WTC11 (cell line): ENCODE data around the gene KCNT1. TPM values are rescaled to one million over a fixed set of nuclear protein-coding genes. Genes with fewer than 3 reads are reported as not detected.

Experiments
- ATAC-seq: fragments of 200-7000 bp; cut with Tn5 transposase; 2 replicates; pipeline ENCODE4 v1.10.0; 2021; ENCODE audit warnings: mild to moderate bottlenecking, moderate library complexity
- CTCF ChIA-PET: fragments of 300-600 bp; sonication (Branson Sonifier 250); formaldehyde crosslinking; loops from one replicate; lab custom pipeline; 2021; ENCODE audit warnings: antibody characterized with exemption; lab: Charles Lee
- POLR2A ChIA-PET: fragments of 350-600 bp; sonication (Branson Sonifier 250); formaldehyde crosslinking; loops from one replicate; lab custom pipeline; 2021; ENCODE audit warnings: antibody characterized with exemption; lab: Charles Lee
- DNase-seq: peaks from one replicate; pipeline ENCODE4 v3.0.0; 2021; ENCODE audit warnings: low spot score
- H3K27ac Mint-ChIP-seq: 2 replicates; pipeline ENCODE4 v1.8.0; 2021; ENCODE audit warnings: mixed read lengths
- H3K27me3 Mint-ChIP-seq: 2 replicates; pipeline ENCODE4 v1.8.0; 2021; ENCODE audit warnings: low read depth, mild to moderate bottlenecking, moderate library complexity, mixed read lengths
- H3K36me3 Mint-ChIP-seq: 2 replicates; pipeline ENCODE4 v1.8.0; 2021; ENCODE audit warnings: mixed read lengths
- H3K4me1 Mint-ChIP-seq: 2 replicates; pipeline ENCODE4 v1.8.0; 2022; ENCODE audit warnings: mixed read lengths
- H3K4me3 Mint-ChIP-seq: 2 replicates; pipeline ENCODE4 v1.8.0; 2021; ENCODE audit warnings: mild to moderate bottlenecking, moderate library complexity, mixed read lengths
- H3K9me3 Mint-ChIP-seq: 2 replicates; pipeline ENCODE4 v1.8.0; 2021; ENCODE audit warnings: mixed read lengths
- ATF1 ChIP-seq: sonication (generic); formaldehyde crosslinking; IDR thresholded peaks from 2 replicates; pipeline ENCODE4 v1.8.1; 2023; ENCODE audit warnings: mild to moderate bottlenecking, moderate library complexity, missing genetic modification reagents
- FOXK1 ChIP-seq: sonication (generic); formaldehyde crosslinking; IDR thresholded peaks from 2 replicates; pipeline ENCODE4 v1.8.0; 2022; ENCODE audit warnings: mild to moderate bottlenecking, moderate library complexity, missing genetic modification reagents
- NFYB ChIP-seq: sonication (generic); formaldehyde crosslinking; conservative IDR thresholded peaks from 2 replicates; pipeline ENCODE4 v1.8.0; 2022; ENCODE audit warnings: low read depth, missing genetic modification reagents
- TP53 ChIP-seq: sonication (generic); formaldehyde crosslinking; IDR thresholded peaks from 2 replicates; pipeline ENCODE4 v1.8.1; 2023; ENCODE audit warnings: mild to moderate bottlenecking, missing genetic modification reagents
- ZNF121 ChIP-seq: sonication (generic); formaldehyde crosslinking; IDR thresholded peaks from 2 replicates; pipeline ENCODE4 v1.8.0; 2023; ENCODE audit warnings: missing genetic modification reagents
- ZNF219 ChIP-seq: sonication (generic); formaldehyde crosslinking; IDR thresholded peaks from 2 replicates; pipeline ENCODE4 v1.8.0; 2023; ENCODE audit warnings: missing genetic modification reagents, mild to moderate bottlenecking, borderline replicate concordance
- ZNF232 ChIP-seq: sonication (generic); formaldehyde crosslinking; IDR thresholded peaks from 2 replicates; pipeline ENCODE4 v1.8.0; 2022; ENCODE audit warnings: mild to moderate bottlenecking, missing genetic modification reagents
- ZNF396 ChIP-seq: fragments of 250-450 bp; sonication (Bioruptor Pico); IDR thresholded peaks from 2 replicates; pipeline ENCODE4 v1.8.0; 2021; ENCODE audit warnings: mild to moderate bottlenecking, moderate library complexity, borderline replicate concordance
- ZNF416 ChIP-seq: fragments of 250-450 bp; sonication (Bioruptor Pico); IDR thresholded peaks from 2 replicates; pipeline ENCODE4 v1.9.0; 2021; ENCODE audit warnings: mild to moderate bottlenecking, inconsistent platforms
- total RNA-seq: library from RNA; stranded (reverse); gene quantifications from 3 replicates; pipeline ENCODE4 v1.2.3, GENCODE V29; 2021
- TF ChIP-seq, protein P1 (sequence below): sonication (generic); formaldehyde crosslinking; IDR thresholded peaks from 2 replicates; pipeline ENCODE4 v1.8.0; 2023; ENCODE audit warnings: missing genetic modification reagents, mild to moderate bottlenecking, borderline replicate concordance
- TF ChIP-seq, protein P2 (sequence below): fragments of 250-450 bp; sonication (Bioruptor Pico); IDR thresholded peaks from 2 replicates; pipeline ENCODE4 v1.8.0; 2021; ENCODE audit warnings: mild to moderate bottlenecking
- TF ChIP-seq, protein P3 (sequence below): fragments of 250-450 bp; sonication (Bioruptor Pico); IDR thresholded peaks from 2 replicates; pipeline ENCODE4 v1.9.0; 2021; ENCODE audit warnings: mild to moderate bottlenecking, borderline replicate concordance
- TF ChIP-seq, protein P4 (sequence below): sonication (generic); formaldehyde crosslinking; IDR thresholded peaks from 2 replicates; pipeline ENCODE4 v1.8.1; 2023; ENCODE audit warnings: mild to moderate bottlenecking, missing genetic modification reagents

KCNT1 gene
- total RNA-seq, 1 experiment from 2014 or later = 0.13 TPM

DNA sequence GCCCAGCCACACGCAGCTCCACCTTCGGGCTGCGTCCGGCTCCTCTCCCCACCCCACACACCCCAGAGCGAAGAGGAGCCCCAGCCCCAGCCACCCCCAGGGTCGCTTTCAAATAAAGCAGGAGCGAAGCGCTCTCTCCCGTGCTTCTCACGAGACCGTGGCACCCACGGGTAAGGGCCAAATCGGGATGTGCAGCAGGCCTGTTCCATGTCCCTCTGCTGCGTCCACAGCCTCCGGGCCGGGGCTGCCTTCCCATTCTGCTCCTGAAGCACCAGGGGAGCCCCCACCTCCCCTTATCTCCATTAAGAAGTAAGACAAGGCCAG is 59.8 kb downstream of the KCNT1 start:
- no peaks in the 10 kb centered on the region for H3K36me3 Mint-ChIP-seq
- POLR2A ChIA-PET = no interaction called here
- H3K27ac Mint-ChIP-seq = no peak overlapping the region
- ATAC-seq = no peak
- CTCF ChIA-PET = interaction anchor here (1.0 kb wide), 1 partner anchor 11 kb away, joined by 5 read pairs; no protein-coding TSS in a partner anchor
- no peaks in the 10 kb centered on the region for H3K4me1 Mint-ChIP-seq
- H3K4me3 Mint-ChIP-seq = no peak overlapping the region
- TF ChIP-seq TP53 (CRISPR knock-in tag) (no peak), ZNF232 (CRISPR knock-in tag) (no peak), NFYB (CRISPR knock-in tag) (no peak)
- TF ChIP-seq, all 79 proteins: peak for 0
- no peaks in the 10 kb centered on the region for H3K27me3 Mint-ChIP-seq
- peaks cover 8% of the 10 kb centered on the region; the same call in 1 of the 2 replicates for H3K9me3 Mint-ChIP-seq
- DNase-seq = no peak

DNA sequence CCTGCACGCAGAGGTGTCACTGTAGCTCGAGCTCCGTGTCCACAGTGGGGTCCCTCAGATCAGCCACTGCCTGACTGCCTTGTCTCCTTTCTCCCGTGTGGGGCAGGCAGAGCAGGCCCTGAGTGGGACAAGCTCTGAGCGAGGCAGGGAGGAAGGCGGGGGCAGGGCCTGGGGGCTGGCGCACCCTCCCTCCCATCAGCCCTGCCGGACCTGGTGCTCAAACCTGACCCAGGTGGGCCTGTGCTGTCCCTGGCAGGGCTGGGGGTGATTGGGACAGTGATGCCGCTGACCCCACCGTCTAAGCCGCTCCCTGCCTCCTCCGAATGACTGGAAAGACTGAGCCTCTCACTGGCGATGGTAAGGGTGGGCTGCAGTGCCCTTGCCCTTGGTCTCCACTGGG is 60.9 kb downstream of the KCNT1 start:
- TF ChIP-seq, protein P1, sequence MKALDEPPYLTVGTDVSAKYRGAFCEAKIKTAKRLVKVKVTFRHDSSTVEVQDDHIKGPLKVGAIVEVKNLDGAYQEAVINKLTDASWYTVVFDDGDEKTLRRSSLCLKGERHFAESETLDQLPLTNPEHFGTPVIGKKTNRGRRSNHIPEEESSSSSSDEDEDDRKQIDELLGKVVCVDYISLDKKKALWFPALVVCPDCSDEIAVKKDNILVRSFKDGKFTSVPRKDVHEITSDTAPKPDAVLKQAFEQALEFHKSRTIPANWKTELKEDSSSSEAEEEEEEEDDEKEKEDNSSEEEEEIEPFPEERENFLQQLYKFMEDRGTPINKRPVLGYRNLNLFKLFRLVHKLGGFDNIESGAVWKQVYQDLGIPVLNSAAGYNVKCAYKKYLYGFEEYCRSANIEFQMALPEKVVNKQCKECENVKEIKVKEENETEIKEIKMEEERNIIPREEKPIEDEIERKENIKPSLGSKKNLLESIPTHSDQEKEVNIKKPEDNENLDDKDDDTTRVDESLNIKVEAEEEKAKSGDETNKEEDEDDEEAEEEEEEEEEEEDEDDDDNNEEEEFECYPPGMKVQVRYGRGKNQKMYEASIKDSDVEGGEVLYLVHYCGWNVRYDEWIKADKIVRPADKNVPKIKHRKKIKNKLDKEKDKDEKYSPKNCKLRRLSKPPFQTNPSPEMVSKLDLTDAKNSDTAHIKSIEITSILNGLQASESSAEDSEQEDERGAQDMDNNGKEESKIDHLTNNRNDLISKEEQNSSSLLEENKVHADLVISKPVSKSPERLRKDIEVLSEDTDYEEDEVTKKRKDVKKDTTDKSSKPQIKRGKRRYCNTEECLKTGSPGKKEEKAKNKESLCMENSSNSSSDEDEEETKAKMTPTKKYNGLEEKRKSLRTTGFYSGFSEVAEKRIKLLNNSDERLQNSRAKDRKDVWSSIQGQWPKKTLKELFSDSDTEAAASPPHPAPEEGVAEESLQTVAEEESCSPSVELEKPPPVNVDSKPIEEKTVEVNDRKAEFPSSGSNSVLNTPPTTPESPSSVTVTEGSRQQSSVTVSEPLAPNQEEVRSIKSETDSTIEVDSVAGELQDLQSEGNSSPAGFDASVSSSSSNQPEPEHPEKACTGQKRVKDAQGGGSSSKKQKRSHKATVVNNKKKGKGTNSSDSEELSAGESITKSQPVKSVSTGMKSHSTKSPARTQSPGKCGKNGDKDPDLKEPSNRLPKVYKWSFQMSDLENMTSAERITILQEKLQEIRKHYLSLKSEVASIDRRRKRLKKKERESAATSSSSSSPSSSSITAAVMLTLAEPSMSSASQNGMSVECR (CRISPR knock-in tag) = no peak
- TF ChIP-seq, protein P2, sequence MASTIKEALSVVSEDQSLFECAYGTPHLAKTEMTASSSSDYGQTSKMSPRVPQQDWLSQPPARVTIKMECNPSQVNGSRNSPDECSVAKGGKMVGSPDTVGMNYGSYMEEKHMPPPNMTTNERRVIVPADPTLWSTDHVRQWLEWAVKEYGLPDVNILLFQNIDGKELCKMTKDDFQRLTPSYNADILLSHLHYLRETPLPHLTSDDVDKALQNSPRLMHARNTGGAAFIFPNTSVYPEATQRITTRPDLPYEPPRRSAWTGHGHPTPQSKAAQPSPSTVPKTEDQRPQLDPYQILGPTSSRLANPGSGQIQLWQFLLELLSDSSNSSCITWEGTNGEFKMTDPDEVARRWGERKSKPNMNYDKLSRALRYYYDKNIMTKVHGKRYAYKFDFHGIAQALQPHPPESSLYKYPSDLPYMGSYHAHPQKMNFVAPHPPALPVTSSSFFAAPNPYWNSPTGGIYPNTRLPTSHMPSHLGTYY (CRISPR knock-in tag) = no peak
- no peak for TF ChIP-seq FOXK1 (CRISPR knock-in tag)
- Mint-ChIP-seq H3K36me3 (no peaks in the 10 kb centered on the region), H3K9me3 (peaks cover 8% of the 10 kb centered on the region; the same call in 1 of the 2 replicates), H3K27me3 (no peaks in the 10 kb centered on the region), H3K4me1 (no peaks in the 10 kb centered on the region), H3K4me3 (no peak overlapping the region), H3K27ac (no peak overlapping the region)
- CTCF ChIA-PET = interaction anchor here (1.0 to 2.0 kb wide), 3 partner anchors 10 to 159 kb away, joined by 4 to 6 read pairs (median 5); no protein-coding TSS in a partner anchor
- ATAC-seq (no peak), DNase-seq (no peak)
- POLR2A ChIA-PET = no interaction called here

GRCh38 chr9:135763716-135764446 is 61.9 kb downstream of the KCNT1 start:
- TF ChIP-seq ZNF121 (0 out of 2 replicates have a peak, but pooled peaks have one; percentile 28), ZNF396 (CRISPR knock-in tag) (no peak), ZNF219 (no peak)
- no peak for ATAC-seq
- Mint-ChIP-seq H3K4me1 (no peaks in the 10 kb centered on the region), H3K9me3 (peaks cover 8% of the 10 kb centered on the region; the same call in 1 of the 2 replicates), H3K4me3 (no peak overlapping the region), H3K27ac (no peak overlapping the region), H3K27me3 (no peaks in the 10 kb centered on the region), H3K36me3 (no peaks in the 10 kb centered on the region)
- ChIA-PET CTCF (interaction anchor here (1.2 to 2.0 kb wide), 2 partner anchors 34 to 160 kb away, joined by 4 to 6 read pairs; no protein-coding TSS in a partner anchor), POLR2A (no interaction called here)
- DNase-seq = no peak

DNA sequence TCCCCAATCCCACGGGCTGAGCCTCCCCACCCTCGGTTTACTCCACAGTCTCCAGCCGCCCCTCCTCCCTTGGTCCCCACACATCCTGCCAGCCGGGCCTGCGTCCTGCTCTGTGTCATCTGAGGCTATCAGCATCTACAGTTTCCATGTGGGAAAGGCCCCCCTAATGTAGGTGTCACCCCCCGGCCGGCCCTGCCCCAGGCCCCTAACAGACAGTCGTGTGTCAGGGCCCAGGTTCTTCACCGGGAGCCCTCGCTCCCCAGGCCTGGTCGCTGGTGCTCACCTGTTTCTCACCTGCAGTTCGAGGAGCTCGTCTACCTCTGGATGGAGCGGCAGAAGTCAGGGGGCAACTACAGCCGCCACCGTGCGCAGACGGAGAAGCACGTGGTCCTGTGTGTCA is 62.7 kb downstream of the KCNT1 start:
- POLR2A ChIA-PET = no interaction called here
- Mint-ChIP-seq H3K4me1 (no peaks in the 10 kb centered on the region), H3K4me3 (no peak overlapping the region), H3K9me3 (peaks cover 8% of the 10 kb centered on the region; the same call in 1 of the 2 replicates), H3K27me3 (no peaks in the 10 kb centered on the region), H3K36me3 (no peaks in the 10 kb centered on the region), H3K27ac (no peak overlapping the region)
- DNase-seq (no peak), ATAC-seq (no peak)
- CTCF ChIA-PET = interaction anchor here (2.0 kb wide), 1 partner anchor 33 kb away, joined by 6 read pairs; no protein-coding TSS in a partner anchor
- no peak for TF ChIP-seq ZNF416 (CRISPR knock-in tag)
- TF ChIP-seq, protein P3, sequence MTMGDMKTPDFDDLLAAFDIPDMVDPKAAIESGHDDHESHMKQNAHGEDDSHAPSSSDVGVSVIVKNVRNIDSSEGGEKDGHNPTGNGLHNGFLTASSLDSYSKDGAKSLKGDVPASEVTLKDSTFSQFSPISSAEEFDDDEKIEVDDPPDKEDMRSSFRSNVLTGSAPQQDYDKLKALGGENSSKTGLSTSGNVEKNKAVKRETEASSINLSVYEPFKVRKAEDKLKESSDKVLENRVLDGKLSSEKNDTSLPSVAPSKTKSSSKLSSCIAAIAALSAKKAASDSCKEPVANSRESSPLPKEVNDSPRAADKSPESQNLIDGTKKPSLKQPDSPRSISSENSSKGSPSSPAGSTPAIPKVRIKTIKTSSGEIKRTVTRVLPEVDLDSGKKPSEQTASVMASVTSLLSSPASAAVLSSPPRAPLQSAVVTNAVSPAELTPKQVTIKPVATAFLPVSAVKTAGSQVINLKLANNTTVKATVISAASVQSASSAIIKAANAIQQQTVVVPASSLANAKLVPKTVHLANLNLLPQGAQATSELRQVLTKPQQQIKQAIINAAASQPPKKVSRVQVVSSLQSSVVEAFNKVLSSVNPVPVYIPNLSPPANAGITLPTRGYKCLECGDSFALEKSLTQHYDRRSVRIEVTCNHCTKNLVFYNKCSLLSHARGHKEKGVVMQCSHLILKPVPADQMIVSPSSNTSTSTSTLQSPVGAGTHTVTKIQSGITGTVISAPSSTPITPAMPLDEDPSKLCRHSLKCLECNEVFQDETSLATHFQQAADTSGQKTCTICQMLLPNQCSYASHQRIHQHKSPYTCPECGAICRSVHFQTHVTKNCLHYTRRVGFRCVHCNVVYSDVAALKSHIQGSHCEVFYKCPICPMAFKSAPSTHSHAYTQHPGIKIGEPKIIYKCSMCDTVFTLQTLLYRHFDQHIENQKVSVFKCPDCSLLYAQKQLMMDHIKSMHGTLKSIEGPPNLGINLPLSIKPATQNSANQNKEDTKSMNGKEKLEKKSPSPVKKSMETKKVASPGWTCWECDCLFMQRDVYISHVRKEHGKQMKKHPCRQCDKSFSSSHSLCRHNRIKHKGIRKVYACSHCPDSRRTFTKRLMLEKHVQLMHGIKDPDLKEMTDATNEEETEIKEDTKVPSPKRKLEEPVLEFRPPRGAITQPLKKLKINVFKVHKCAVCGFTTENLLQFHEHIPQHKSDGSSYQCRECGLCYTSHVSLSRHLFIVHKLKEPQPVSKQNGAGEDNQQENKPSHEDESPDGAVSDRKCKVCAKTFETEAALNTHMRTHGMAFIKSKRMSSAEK (CRISPR knock-in tag) = no peak
- no peak for TF ChIP-seq ATF1
- TF ChIP-seq, protein P4, sequence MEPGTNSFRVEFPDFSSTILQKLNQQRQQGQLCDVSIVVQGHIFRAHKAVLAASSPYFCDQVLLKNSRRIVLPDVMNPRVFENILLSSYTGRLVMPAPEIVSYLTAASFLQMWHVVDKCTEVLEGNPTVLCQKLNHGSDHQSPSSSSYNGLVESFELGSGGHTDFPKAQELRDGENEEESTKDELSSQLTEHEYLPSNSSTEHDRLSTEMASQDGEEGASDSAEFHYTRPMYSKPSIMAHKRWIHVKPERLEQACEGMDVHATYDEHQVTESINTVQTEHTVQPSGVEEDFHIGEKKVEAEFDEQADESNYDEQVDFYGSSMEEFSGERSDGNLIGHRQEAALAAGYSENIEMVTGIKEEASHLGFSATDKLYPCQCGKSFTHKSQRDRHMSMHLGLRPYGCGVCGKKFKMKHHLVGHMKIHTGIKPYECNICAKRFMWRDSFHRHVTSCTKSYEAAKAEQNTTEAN (CRISPR knock-in tag) = no peak
